HEK293 (cell line): ENCODE results near the gene ABI3.
A peak's percentile ranks its signal among the peaks of the same experiment; 100 is the strongest.

Experiments used
- GLI4 ChIP-seq: fragments of 450-650 bp; formaldehyde crosslinking; IDR thresholded peaks from 2 replicates; pipeline ENCODE4 v1.5.1; 2016; ENCODE audit warnings: missing biosample characterization, missing genetic modification characterization
- ZBTB48 ChIP-seq: fragments of 450-650 bp; formaldehyde crosslinking; IDR thresholded peaks from 2 replicates; pipeline ENCODE4 v1.5.1; 2016; ENCODE audit warnings: missing biosample characterization, missing genetic modification characterization
- ZIC2 ChIP-seq: fragments of 450-650 bp; formaldehyde crosslinking; IDR thresholded peaks from 2 replicates; pipeline ENCODE4 v1.5.1; 2016; ENCODE audit warnings: missing biosample characterization, missing genetic modification characterization
- ZNF157 ChIP-seq: fragments of 450-650 bp; formaldehyde crosslinking; IDR thresholded peaks from 2 replicates; pipeline ENCODE4 v1.5.1; 2016; ENCODE audit warnings: missing biosample characterization, missing genetic modification characterization
- ZNF169 ChIP-seq: fragments of 450-650 bp; formaldehyde crosslinking; IDR thresholded peaks from 2 replicates; pipeline ENCODE4 v1.5.1; 2016; ENCODE audit warnings: missing biosample characterization, missing genetic modification characterization
- ZNF341 ChIP-seq: fragments of 450-650 bp; formaldehyde crosslinking; IDR thresholded peaks from 2 replicates; pipeline ENCODE4; 2016; ENCODE audit warnings: low read depth, missing biosample characterization, missing genetic modification characterization
- ZNF433 ChIP-seq: fragments of 450-650 bp; formaldehyde crosslinking; IDR thresholded peaks from 2 replicates; pipeline ENCODE4 v1.5.1; 2016; ENCODE audit warnings: missing biosample characterization, missing genetic modification characterization, low read depth
- ZNF514 ChIP-seq: fragments of 450-650 bp; formaldehyde crosslinking; IDR thresholded peaks from 2 replicates; pipeline ENCODE4 v1.5.1; 2016; ENCODE audit warnings: missing biosample characterization, missing genetic modification characterization
- ZNF596 ChIP-seq: fragments of 450-650 bp; IDR thresholded peaks from 2 replicates; pipeline ENCODE4 v1.5.0; 2018; ENCODE audit warnings: missing biosample characterization, mild to moderate bottlenecking, missing genetic modification characterization, moderate library complexity
- ZNF658 ChIP-seq: fragments of 450-650 bp; formaldehyde crosslinking; IDR thresholded peaks from 2 replicates; pipeline ENCODE4; 2016; ENCODE audit warnings: missing biosample characterization, missing genetic modification characterization
- ZNF785 ChIP-seq: fragments of 450-650 bp; formaldehyde crosslinking; IDR thresholded peaks from 2 replicates; pipeline ENCODE4 v1.5.1; 2016; ENCODE audit warnings: missing biosample characterization, missing genetic modification characterization
- TF ChIP-seq, protein P1 (sequence below): fragments of 450-650 bp; formaldehyde crosslinking; IDR thresholded peaks from 2 replicates; pipeline ENCODE4 v1.5.1; 2016; ENCODE audit warnings: missing biosample characterization, missing genetic modification characterization
- TF ChIP-seq, protein P2 (sequence below): fragments of 450-650 bp; formaldehyde crosslinking; IDR thresholded peaks from 2 replicates; pipeline ENCODE4 v1.5.1; 2017; ENCODE audit warnings: missing biosample characterization, missing genetic modification characterization
- TF ChIP-seq, protein P3 (sequence below): fragments of 450-650 bp; formaldehyde crosslinking; IDR thresholded peaks from 2 replicates; pipeline ENCODE4 v1.5.1; 2017; ENCODE audit warnings: missing biosample characterization, mild to moderate bottlenecking, missing genetic modification characterization, moderate library complexity
- TF ChIP-seq, protein P4 (sequence below): fragments of 450-650 bp; formaldehyde crosslinking; IDR thresholded peaks from 2 replicates; pipeline ENCODE4 v1.5.1; 2016; ENCODE audit warnings: missing biosample characterization, missing genetic modification characterization
- TF ChIP-seq, protein P5 (sequence below): fragments of 450-650 bp; IDR thresholded peaks from 2 replicates; pipeline ENCODE4 v1.5.1; 2018; ENCODE audit warnings: missing biosample characterization, missing genetic modification characterization
- TF ChIP-seq, protein P6 (sequence below): fragments of 450-650 bp; formaldehyde crosslinking; IDR thresholded peaks from 2 replicates; pipeline ENCODE4 v1.5.1; 2016; ENCODE audit warnings: missing biosample characterization, missing genetic modification characterization, borderline replicate concordance
- TF ChIP-seq, protein P7 (sequence below): fragments of 450-650 bp; formaldehyde crosslinking; IDR thresholded peaks from 2 replicates; pipeline ENCODE4 v1.5.1; 2016; ENCODE audit warnings: missing biosample characterization, missing genetic modification characterization
- TF ChIP-seq, protein P8 (sequence below): fragments of 450-650 bp; formaldehyde crosslinking; IDR thresholded peaks from 2 replicates; pipeline ENCODE4 v1.5.1; 2016; ENCODE audit warnings: missing biosample characterization, missing genetic modification characterization

Gene ABI3

DNA sequence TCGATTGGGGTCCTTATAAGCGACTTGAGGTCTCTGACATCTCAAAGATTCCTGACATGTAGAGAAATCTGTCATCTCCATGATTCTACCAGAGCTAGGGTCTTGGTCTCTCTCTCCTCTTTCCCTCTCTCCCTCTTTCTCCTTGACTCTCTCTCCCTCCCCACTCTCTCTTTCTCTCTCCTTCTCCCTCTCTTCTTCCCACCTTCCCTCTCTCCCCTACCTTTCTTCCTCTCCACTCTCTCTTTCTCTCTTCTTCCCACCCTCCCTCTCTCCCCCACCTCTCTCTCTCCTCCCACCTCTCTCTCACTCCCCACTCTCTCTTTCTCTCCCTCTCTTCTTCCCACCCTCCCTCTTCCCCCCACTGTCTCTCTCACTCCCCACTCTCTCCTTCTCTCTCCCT lies 45.4 kb upstream of the ABI3 start (continued):
- TF ChIP-seq, protein P1, sequence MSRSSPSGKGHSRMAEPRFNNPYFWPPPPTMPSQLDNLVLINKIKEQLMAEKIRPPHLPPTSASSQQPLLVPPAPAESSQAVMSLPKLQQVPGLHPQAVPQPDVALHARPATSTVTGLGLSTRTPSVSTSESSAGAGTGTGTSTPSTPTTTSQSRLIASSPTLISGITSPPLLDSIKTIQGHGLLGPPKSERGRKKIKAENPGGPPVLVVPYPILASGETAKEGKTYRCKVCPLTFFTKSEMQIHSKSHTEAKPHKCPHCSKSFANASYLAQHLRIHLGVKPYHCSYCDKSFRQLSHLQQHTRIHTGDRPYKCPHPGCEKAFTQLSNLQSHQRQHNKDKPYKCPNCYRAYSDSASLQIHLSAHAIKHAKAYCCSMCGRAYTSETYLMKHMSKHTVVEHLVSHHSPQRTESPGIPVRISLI (tag by site-specific recombination) = no peak
- TF ChIP-seq ZNF658 (tag by site-specific recombination) = no peak; the same call in 1 of the 2 replicates
- TF ChIP-seq, protein P2, sequence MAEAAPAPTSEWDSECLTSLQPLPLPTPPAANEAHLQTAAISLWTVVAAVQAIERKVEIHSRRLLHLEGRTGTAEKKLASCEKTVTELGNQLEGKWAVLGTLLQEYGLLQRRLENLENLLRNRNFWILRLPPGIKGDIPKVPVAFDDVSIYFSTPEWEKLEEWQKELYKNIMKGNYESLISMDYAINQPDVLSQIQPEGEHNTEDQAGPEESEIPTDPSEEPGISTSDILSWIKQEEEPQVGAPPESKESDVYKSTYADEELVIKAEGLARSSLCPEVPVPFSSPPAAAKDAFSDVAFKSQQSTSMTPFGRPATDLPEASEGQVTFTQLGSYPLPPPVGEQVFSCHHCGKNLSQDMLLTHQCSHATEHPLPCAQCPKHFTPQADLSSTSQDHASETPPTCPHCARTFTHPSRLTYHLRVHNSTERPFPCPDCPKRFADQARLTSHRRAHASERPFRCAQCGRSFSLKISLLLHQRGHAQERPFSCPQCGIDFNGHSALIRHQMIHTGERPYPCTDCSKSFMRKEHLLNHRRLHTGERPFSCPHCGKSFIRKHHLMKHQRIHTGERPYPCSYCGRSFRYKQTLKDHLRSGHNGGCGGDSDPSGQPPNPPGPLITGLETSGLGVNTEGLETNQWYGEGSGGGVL = 0 out of 2 replicates have a peak, but pooled peaks have one; percentile 12
- TF ChIP-seq ZNF785 (tag by site-specific recombination) = no peak
- TF ChIP-seq, protein P3, sequence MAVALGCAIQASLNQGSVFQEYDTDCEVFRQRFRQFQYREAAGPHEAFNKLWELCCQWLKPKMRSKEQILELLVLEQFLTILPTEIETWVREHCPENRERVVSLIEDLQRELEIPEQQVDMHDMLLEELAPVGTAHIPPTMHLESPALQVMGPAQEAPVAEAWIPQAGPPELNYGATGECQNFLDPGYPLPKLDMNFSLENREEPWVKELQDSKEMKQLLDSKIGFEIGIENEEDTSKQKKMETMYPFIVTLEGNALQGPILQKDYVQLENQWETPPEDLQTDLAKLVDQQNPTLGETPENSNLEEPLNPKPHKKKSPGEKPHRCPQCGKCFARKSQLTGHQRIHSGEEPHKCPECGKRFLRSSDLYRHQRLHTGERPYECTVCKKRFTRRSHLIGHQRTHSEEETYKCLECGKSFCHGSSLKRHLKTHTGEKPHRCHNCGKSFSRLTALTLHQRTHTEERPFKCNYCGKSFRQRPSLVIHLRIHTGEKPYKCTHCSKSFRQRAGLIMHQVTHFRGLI = no peak
- no peak for TF ChIP-seq ZNF157 (tag by site-specific recombination)
- TF ChIP-seq, protein P4, sequence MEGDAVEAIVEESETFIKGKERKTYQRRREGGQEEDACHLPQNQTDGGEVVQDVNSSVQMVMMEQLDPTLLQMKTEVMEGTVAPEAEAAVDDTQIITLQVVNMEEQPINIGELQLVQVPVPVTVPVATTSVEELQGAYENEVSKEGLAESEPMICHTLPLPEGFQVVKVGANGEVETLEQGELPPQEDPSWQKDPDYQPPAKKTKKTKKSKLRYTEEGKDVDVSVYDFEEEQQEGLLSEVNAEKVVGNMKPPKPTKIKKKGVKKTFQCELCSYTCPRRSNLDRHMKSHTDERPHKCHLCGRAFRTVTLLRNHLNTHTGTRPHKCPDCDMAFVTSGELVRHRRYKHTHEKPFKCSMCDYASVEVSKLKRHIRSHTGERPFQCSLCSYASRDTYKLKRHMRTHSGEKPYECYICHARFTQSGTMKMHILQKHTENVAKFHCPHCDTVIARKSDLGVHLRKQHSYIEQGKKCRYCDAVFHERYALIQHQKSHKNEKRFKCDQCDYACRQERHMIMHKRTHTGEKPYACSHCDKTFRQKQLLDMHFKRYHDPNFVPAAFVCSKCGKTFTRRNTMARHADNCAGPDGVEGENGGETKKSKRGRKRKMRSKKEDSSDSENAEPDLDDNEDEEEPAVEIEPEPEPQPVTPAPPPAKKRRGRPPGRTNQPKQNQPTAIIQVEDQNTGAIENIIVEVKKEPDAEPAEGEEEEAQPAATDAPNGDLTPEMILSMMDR (tag by site-specific recombination) = no peak
- TF ChIP-seq, protein P5, sequence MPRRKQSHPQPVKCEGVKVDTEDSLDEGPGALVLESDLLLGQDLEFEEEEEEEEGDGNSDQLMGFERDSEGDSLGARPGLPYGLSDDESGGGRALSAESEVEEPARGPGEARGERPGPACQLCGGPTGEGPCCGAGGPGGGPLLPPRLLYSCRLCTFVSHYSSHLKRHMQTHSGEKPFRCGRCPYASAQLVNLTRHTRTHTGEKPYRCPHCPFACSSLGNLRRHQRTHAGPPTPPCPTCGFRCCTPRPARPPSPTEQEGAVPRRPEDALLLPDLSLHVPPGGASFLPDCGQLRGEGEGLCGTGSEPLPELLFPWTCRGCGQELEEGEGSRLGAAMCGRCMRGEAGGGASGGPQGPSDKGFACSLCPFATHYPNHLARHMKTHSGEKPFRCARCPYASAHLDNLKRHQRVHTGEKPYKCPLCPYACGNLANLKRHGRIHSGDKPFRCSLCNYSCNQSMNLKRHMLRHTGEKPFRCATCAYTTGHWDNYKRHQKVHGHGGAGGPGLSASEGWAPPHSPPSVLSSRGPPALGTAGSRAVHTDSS (tag by site-specific recombination) = no peak
- TF ChIP-seq ZNF596 = 0 out of 2 replicates have a peak, but pooled peaks have one; percentile 39
- TF ChIP-seq, protein P6, sequence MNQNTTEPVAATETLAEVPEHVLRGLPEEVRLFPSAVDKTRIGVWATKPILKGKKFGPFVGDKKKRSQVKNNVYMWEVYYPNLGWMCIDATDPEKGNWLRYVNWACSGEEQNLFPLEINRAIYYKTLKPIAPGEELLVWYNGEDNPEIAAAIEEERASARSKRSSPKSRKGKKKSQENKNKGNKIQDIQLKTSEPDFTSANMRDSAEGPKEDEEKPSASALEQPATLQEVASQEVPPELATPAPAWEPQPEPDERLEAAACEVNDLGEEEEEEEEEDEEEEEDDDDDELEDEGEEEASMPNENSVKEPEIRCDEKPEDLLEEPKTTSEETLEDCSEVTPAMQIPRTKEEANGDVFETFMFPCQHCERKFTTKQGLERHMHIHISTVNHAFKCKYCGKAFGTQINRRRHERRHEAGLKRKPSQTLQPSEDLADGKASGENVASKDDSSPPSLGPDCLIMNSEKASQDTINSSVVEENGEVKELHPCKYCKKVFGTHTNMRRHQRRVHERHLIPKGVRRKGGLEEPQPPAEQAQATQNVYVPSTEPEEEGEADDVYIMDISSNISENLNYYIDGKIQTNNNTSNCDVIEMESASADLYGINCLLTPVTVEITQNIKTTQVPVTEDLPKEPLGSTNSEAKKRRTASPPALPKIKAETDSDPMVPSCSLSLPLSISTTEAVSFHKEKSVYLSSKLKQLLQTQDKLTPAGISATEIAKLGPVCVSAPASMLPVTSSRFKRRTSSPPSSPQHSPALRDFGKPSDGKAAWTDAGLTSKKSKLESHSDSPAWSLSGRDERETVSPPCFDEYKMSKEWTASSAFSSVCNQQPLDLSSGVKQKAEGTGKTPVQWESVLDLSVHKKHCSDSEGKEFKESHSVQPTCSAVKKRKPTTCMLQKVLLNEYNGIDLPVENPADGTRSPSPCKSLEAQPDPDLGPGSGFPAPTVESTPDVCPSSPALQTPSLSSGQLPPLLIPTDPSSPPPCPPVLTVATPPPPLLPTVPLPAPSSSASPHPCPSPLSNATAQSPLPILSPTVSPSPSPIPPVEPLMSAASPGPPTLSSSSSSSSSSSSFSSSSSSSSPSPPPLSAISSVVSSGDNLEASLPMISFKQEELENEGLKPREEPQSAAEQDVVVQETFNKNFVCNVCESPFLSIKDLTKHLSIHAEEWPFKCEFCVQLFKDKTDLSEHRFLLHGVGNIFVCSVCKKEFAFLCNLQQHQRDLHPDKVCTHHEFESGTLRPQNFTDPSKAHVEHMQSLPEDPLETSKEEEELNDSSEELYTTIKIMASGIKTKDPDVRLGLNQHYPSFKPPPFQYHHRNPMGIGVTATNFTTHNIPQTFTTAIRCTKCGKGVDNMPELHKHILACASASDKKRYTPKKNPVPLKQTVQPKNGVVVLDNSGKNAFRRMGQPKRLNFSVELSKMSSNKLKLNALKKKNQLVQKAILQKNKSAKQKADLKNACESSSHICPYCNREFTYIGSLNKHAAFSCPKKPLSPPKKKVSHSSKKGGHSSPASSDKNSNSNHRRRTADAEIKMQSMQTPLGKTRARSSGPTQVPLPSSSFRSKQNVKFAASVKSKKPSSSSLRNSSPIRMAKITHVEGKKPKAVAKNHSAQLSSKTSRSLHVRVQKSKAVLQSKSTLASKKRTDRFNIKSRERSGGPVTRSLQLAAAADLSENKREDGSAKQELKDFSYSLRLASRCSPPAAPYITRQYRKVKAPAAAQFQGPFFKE (tag by site-specific recombination) = no peak
- TF ChIP-seq ZIC2 = no peak
- TF ChIP-seq ZNF341 (tag by site-specific recombination) = no peak
- TF ChIP-seq ZNF514 (tag by site-specific recombination) = no peak
- TF ChIP-seq, protein P7, sequence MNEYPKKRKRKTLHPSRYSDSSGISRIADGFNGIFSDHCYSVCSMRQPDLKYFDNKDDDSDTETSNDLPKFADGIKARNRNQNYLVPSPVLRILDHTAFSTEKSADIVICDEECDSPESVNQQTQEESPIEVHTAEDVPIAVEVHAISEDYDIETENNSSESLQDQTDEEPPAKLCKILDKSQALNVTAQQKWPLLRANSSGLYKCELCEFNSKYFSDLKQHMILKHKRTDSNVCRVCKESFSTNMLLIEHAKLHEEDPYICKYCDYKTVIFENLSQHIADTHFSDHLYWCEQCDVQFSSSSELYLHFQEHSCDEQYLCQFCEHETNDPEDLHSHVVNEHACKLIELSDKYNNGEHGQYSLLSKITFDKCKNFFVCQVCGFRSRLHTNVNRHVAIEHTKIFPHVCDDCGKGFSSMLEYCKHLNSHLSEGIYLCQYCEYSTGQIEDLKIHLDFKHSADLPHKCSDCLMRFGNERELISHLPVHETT = no peak
- no peak for TF ChIP-seq ZNF433
- TF ChIP-seq ZBTB48 (tag by site-specific recombination) = no peak
- no peak for TF ChIP-seq GLI4
- TF ChIP-seq ZNF169 (tag by site-specific recombination) = 0 out of 2 replicates have a peak, but pooled peaks have one; percentile 44
- TF ChIP-seq, protein P8, sequence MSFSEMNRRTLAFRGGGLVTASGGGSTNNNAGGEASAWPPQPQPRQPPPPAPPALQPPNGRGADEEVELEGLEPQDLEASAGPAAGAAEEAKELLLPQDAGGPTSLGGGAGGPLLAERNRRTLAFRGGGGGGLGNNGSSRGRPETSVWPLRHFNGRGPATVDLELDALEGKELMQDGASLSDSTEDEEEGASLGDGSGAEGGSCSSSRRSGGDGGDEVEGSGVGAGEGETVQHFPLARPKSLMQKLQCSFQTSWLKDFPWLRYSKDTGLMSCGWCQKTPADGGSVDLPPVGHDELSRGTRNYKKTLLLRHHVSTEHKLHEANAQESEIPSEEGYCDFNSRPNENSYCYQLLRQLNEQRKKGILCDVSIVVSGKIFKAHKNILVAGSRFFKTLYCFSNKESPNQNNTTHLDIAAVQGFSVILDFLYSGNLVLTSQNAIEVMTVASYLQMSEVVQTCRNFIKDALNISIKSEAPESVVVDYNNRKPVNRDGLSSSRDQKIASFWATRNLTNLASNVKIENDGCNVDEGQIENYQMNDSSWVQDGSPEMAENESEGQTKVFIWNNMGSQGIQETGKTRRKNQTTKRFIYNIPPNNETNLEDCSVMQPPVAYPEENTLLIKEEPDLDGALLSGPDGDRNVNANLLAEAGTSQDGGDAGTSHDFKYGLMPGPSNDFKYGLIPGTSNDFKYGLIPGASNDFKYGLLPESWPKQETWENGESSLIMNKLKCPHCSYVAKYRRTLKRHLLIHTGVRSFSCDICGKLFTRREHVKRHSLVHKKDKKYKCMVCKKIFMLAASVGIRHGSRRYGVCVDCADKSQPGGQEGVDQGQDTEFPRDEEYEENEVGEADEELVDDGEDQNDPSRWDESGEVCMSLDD (tag by site-specific recombination) = no peak
